Measurements from ENCODE around the gene PITPNC1. TPM values are rescaled to one million over a fixed set of nuclear protein-coding genes. Genes with fewer than 3 reads are reported as not detected.
"Not testable (repeated sequence)": the region's sequence is repeated elsewhere in the genome, so short reads cannot be mapped to it uniquely, and the experiment has no call there.

PITPNC1 gene
- total RNA-seq, 1 donor from 2014 or later, result 8.1 TPM

- intact Hi-C loops (cut with DNase I), result no loop called here
- Histone ChIP-seq H3K27ac (peak overlapping the region; percentile 38), H3K9me3 (no peaks in the 10 kb centered on the region), H3K36me3 (no peaks in the 10 kb centered on the region), H3K4me1 (peaks cover 22% of the 10 kb centered on the region), H3K4me3 (no peak overlapping the region), H3K27me3 (no peaks in the 10 kb centered on the region)
- TF ChIP-seq POLR2AphosphoS5 (IDR thresholded peaks at IDR 0.05; ENCODE audit: insufficient read depth in 1 of 2, low read depth in 1 of 2) (no peak), CTCF (IDR thresholded peaks at IDR 0.05) (no peak), POLR2A (IDR thresholded peaks at IDR 0.05) (no peak)
- DNase-seq (ENCODE audit: extremely low spot score in 2 of 2), result no peak
Measured at GRCh38 chr17:67422897-67423296, 45.8 kb downstream of the PITPNC1 start.

- H3K36me3 ChIP-seq, result no peaks in the 10 kb centered on the region
- no peak overlapping the region for H3K27ac ChIP-seq
- no peak for DNase-seq (ENCODE audit: extremely low spot score in 2 of 2)
- intact Hi-C loops (cut with DNase I), result no loop called here
- no peaks in the 10 kb centered on the region for H3K9me3 ChIP-seq
- H3K4me3 ChIP-seq, result no peak overlapping the region
- no peak for TF ChIP-seq CTCF (IDR thresholded peaks at IDR 0.05)
- no peak for TF ChIP-seq POLR2A (IDR thresholded peaks at IDR 0.05)
- TF ChIP-seq POLR2AphosphoS5 (IDR thresholded peaks at IDR 0.05; ENCODE audit: insufficient read depth in 1 of 2, low read depth in 1 of 2), result no peak
- peaks cover 22% of the 10 kb centered on the region for H3K4me1 ChIP-seq
- H3K27me3 ChIP-seq, result no peaks in the 10 kb centered on the region
Measured at GRCh38 chr17:67425571-67426160, 48.6 kb downstream of the PITPNC1 start.

- intact Hi-C loops (cut with DNase I), result no loop called here
- no peaks in the 10 kb centered on the region for H3K36me3 ChIP-seq
- no peaks in the 10 kb centered on the region for H3K9me3 ChIP-seq
- no peak for TF ChIP-seq POLR2AphosphoS5 (IDR thresholded peaks at IDR 0.05; ENCODE audit: insufficient read depth in 1 of 2, low read depth in 1 of 2)
- no peak for TF ChIP-seq CTCF (IDR thresholded peaks at IDR 0.05)
- TF ChIP-seq POLR2A (IDR thresholded peaks at IDR 0.05), result no peak
- H3K4me3 ChIP-seq, result no peak overlapping the region
- no peak for DNase-seq (ENCODE audit: extremely low spot score in 2 of 2)
- H3K27me3 ChIP-seq, result no peaks in the 10 kb centered on the region
- H3K27ac ChIP-seq, result no peak overlapping the region
- peaks cover 10% of the 10 kb centered on the region for H3K4me1 ChIP-seq
Measured at GRCh38 chr17:67427424-67427823, 50.3 kb downstream of the PITPNC1 start.

- H3K4me1 ChIP-seq; DNase-seq (ENCODE audit: extremely low spot score in 2 of 2); H3K36me3 ChIP-seq; intact Hi-C loops (cut with DNase I); H3K4me3 ChIP-seq; H3K27me3 ChIP-seq; H3K27ac ChIP-seq; H3K9me3 ChIP-seq: not testable (repeated sequence)
Measured at GRCh38 chr17:67430515-67430914, 53.4 kb downstream of the PITPNC1 start.

- Histone ChIP-seq H3K27ac (peak overlapping the region; percentile 10), H3K9me3 (no peaks in the 10 kb centered on the region), H3K36me3 (no peaks in the 10 kb centered on the region), H3K4me1 (peaks cover 5% of the 10 kb centered on the region), H3K27me3 (no peaks in the 10 kb centered on the region), H3K4me3 (no peak overlapping the region)
- TF ChIP-seq CTCF (IDR thresholded peaks at IDR 0.05) (no peak), POLR2AphosphoS5 (IDR thresholded peaks at IDR 0.05; ENCODE audit: insufficient read depth in 1 of 2, low read depth in 1 of 2) (no peak), POLR2A (IDR thresholded peaks at IDR 0.05) (no peak)
- DNase-seq (ENCODE audit: extremely low spot score in 2 of 2), result no peak
- intact Hi-C loops (cut with DNase I), result no loop called here
Measured at GRCh38 chr17:67431249-67432015, 54.4 kb downstream of the PITPNC1 start.
